Right lobe of liver (tissue), 6 donors: ENCODE results near the gene TENM4. TPM values are rescaled to one million over a fixed set of nuclear protein-coding genes. Genes with fewer than 3 reads are reported as not detected.

ENCODE experiments used
- ATAC-seq, 4 donors: fragments of 200-7000 bp; cut with Tn5 transposase; one replicate each; pipeline ENCODE4 v1.9.1; 2020; ENCODE audit warnings: mild to moderate bottlenecking in 4 of 4, moderate library complexity in 4 of 4
- DNase-seq, 3 donors: peaks; one replicate each; pipeline ENCODE4 v3.0.0-alpha.2; 2020
- H3K27ac ChIP-seq, 3 donors: fragments of 200-600 bp; one replicate each; pipeline ENCODE4 v1.8.0; 2022
- H3K27me3 ChIP-seq, 2 donors: fragments of 200-600 bp; one replicate each; pipeline ENCODE4 v1.8.0; 2022
- H3K36me3 ChIP-seq, 4 donors: fragments of 200-600 bp; sonication (generic) in 1 of 4; one replicate each; pipeline versions ENCODE4 v1.5.1 to v1.8.0; 2017 to 2022; ENCODE audit warnings: control low read depth in 1 of 4
- H3K4me1 ChIP-seq, 4 donors: fragments of 200-600 bp; sonication (generic) in 1 of 4; one replicate each; pipeline versions ENCODE4 v1.5.1 to v1.8.0; 2017 to 2022; ENCODE audit warnings: control low read depth in 1 of 4
- H3K4me3 ChIP-seq, 3 donors: fragments of 200-600 bp; one replicate each; pipeline ENCODE4 v1.8.0; 2022
- H3K9me3 ChIP-seq, 4 donors: fragments of 200-600 bp; sonication (generic) in 1 of 4; one replicate each; pipeline versions ENCODE4 v1.5.1 to v1.8.0; 2017 to 2022; ENCODE audit warnings: control low read depth in 1 of 4
- CTCF ChIP-seq, 4 donors: fragments of 200-600 bp in 3 of 4; fragments of 450-650 bp in 1 of 4; IDR thresholded peaks; one replicate each; pipeline versions ENCODE4 v1.5.1 to v1.8.0; 2016 to 2022; ENCODE audit warnings: antibody characterized with exemption in 4 of 4, mild to moderate bottlenecking in 2 of 4
- POLR2A ChIP-seq: fragments of 450-650 bp; IDR thresholded peaks from one replicate; pipeline ENCODE4 v1.6.1; 2017; ENCODE audit warnings: antibody characterized with exemption, mild to moderate bottlenecking
- WGBS: methylation state at CpG from one replicate; pipeline ENCODE4 v1.1.6; 2018; ENCODE audit warnings: low coverage, low lambda C conversion rate; ENCODE audit not compliant: insufficient coverage; ENCODE audit errors: missing lambda C conversion rate; 5-methylcytosine and 5-hydroxymethylcytosine counted together
- intact Hi-C, 2 donors: fragments of 100-400 bp; cut with DNase I; formaldehyde crosslinking; loops; one replicate each; pipeline versions ENCODE4 v1.11.2 to v1.14.1; 2022
- total RNA-seq, 6 experiments: library from RNA; depleted of rRNA in 2 of 6; stranded (reverse); fragments of >200 nt in 2 of 6; fragmentation: NEBNext Ultra II Directional in 3 of 6; extraction: Animal tissue kit (Norgen Biotek cat#: 25700) in 3 of 6; gene quantifications; one replicate each; pipeline versions ENCODE4 v1.1.0 to v1.2.4, GENCODE V29; 2016 to 2023
- donor health status: DM: no; HTN: yes; CAD: no.
- donor health status: DM: no; HTN: no; CAD: no.
- donor health status: DM: no; HTN: no; CAD: no.
- donor health status: DM: no; HTN: yes; CAD: no.
- donor health status: DM: no; HTN: yes; CAD: no.

TENM4 gene
- total RNA-seq, 6 experiments from 2014 or later, result 0.04 to 0.58 (median 0.14) TPM; not detected in 2

GRCh38 chr11:79237091-79237490 lies 203.7 kb downstream of the TENM4 start:
- intact Hi-C loops, result no loop called here
- H3K4me3 ChIP-seq, result no peak overlapping the region
- no peaks in the 10 kb centered on the region for H3K27me3 ChIP-seq
- TF ChIP-seq POLR2A, result no peak
- no peak for TF ChIP-seq CTCF (IDR thresholded peaks at IDR 0.05)
- DNase-seq (no peak), ATAC-seq (no peak)
- H3K27ac ChIP-seq, result no peak overlapping the region
- H3K9me3 ChIP-seq, result no peaks in the 10 kb centered on the region
- H3K36me3 ChIP-seq, result no peaks in the 10 kb centered on the region
- no peaks in the 10 kb centered on the region for H3K4me1 ChIP-seq
- 77% methylated on average over 5 of the region's 5 CpGs for WGBS

GRCh38 chr11:79236541-79236971 lies 204.3 kb downstream of the TENM4 start:
- Histone ChIP-seq H3K9me3 (no peaks in the 10 kb centered on the region), H3K4me3 (no peak overlapping the region), H3K27ac (no peak overlapping the region), H3K4me1 (no peaks in the 10 kb centered on the region), H3K36me3 (no peaks in the 10 kb centered on the region), H3K27me3 (no peaks in the 10 kb centered on the region)
- DNase-seq (no peak), ATAC-seq (peak in 1 of 4 donors; percentile 15)
- 59% methylated on average over 6 of the region's 11 CpGs for WGBS
- intact Hi-C loops, result no loop called here
- TF ChIP-seq CTCF (IDR thresholded peaks at IDR 0.05) (no peak), POLR2A (no peak)

- WGBS, result 66% methylated on average over 6 of the region's 6 CpGs
- no peak overlapping the region for H3K4me3 ChIP-seq
- intact Hi-C loops, result no loop called here
- H3K27me3 ChIP-seq, result no peaks in the 10 kb centered on the region
- H3K36me3 ChIP-seq, result no peaks in the 10 kb centered on the region
- no peak for TF ChIP-seq CTCF (IDR thresholded peaks at IDR 0.05)
- DNase-seq (no peak), ATAC-seq (no peak)
- H3K4me1 ChIP-seq, result no peaks in the 10 kb centered on the region
- H3K9me3 ChIP-seq, result no peaks in the 10 kb centered on the region
- H3K27ac ChIP-seq, result no peak overlapping the region
Observed at GRCh38 chr11:79235696-79236095, 205.1 kb downstream of the TENM4 start.

- no peak overlapping the region for H3K27ac ChIP-seq
- no peak overlapping the region for H3K4me3 ChIP-seq
- H3K9me3 ChIP-seq, result no peaks in the 10 kb centered on the region
- H3K4me1 ChIP-seq, result no peaks in the 10 kb centered on the region
- H3K36me3 ChIP-seq, result no peaks in the 10 kb centered on the region
- 55% methylated on average over 4 of the region's 5 CpGs for WGBS
- no peaks in the 10 kb centered on the region for H3K27me3 ChIP-seq
- DNase-seq (no peak), ATAC-seq (no peak)
- no peak for TF ChIP-seq POLR2A
- TF ChIP-seq CTCF (IDR thresholded peaks at IDR 0.05), result no peak
- intact Hi-C loops, result no loop called here
Observed at GRCh38 chr11:79232346-79232745, 208.5 kb downstream of the TENM4 start.

- DNase-seq (no peak), ATAC-seq (no peak)
- intact Hi-C loops, result no loop called here
- TF ChIP-seq CTCF (IDR thresholded peaks at IDR 0.05) (no peak), POLR2A (no peak)
- no peaks in the 10 kb centered on the region for H3K27me3 ChIP-seq
- no peaks in the 10 kb centered on the region for H3K36me3 ChIP-seq
- WGBS, result 100% methylated on average over 1 of the region's 1 CpG
- H3K27ac ChIP-seq, result no peak overlapping the region
- no peak overlapping the region for H3K4me3 ChIP-seq
- H3K4me1 ChIP-seq, result no peaks in the 10 kb centered on the region
- H3K9me3 ChIP-seq, result no peaks in the 10 kb centered on the region
Observed at GRCh38 chr11:79229047-79229446, 211.8 kb downstream of the TENM4 start.
